GM06990 (cell line): Measurements from ENCODE around the gene SNX19.

Experiments
- DNase-seq: peaks from one replicate; pipeline ENCODE4 v3.0.0-alpha.2; 2011; ENCODE audit not compliant: insufficient read length; ENCODE audit errors: extremely low read depth
- H3K27me3 ChIP-seq: replicated peaks from 2 replicates; pipeline ENCODE4 v1.6.0; 2011; ENCODE audit warnings: low read length; ENCODE audit not compliant: control insufficient read depth, insufficient read depth
- H3K36me3 ChIP-seq: 2 replicates; pipeline ENCODE4 v1.5.1; 2011; ENCODE audit warnings: low read length; ENCODE audit not compliant: control insufficient read depth, insufficient read depth
- H3K4me3 ChIP-seq: replicated peaks from 2 replicates; pipeline ENCODE4 v1.5.1; 2011; ENCODE audit warnings: low read depth, mild to moderate bottlenecking, control low read depth, low read length
- TF ChIP-seq, protein P1 (sequence below): IDR thresholded peaks from 2 replicates; pipeline ENCODE4 v1.5.1; 2011; ENCODE audit warnings: low read length, control low read depth, mild to moderate bottlenecking, inconsistent platforms; ENCODE audit not compliant: insufficient read depth, poor library complexity, severe bottlenecking

Gene SNX19

GRCh38 chr11:130905512-130905911 is 10.8 kb downstream of the SNX19 start:
- H3K36me3 ChIP-seq, result peaks cover 34% of the 10 kb centered on the region
- H3K27me3 ChIP-seq, result no peaks in the 10 kb centered on the region
- DNase-seq, result no peak
- H3K4me3 ChIP-seq, result no peak overlapping the region
- TF ChIP-seq, protein P1, sequence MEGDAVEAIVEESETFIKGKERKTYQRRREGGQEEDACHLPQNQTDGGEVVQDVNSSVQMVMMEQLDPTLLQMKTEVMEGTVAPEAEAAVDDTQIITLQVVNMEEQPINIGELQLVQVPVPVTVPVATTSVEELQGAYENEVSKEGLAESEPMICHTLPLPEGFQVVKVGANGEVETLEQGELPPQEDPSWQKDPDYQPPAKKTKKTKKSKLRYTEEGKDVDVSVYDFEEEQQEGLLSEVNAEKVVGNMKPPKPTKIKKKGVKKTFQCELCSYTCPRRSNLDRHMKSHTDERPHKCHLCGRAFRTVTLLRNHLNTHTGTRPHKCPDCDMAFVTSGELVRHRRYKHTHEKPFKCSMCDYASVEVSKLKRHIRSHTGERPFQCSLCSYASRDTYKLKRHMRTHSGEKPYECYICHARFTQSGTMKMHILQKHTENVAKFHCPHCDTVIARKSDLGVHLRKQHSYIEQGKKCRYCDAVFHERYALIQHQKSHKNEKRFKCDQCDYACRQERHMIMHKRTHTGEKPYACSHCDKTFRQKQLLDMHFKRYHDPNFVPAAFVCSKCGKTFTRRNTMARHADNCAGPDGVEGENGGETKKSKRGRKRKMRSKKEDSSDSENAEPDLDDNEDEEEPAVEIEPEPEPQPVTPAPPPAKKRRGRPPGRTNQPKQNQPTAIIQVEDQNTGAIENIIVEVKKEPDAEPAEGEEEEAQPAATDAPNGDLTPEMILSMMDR, result no peak

DNA sequence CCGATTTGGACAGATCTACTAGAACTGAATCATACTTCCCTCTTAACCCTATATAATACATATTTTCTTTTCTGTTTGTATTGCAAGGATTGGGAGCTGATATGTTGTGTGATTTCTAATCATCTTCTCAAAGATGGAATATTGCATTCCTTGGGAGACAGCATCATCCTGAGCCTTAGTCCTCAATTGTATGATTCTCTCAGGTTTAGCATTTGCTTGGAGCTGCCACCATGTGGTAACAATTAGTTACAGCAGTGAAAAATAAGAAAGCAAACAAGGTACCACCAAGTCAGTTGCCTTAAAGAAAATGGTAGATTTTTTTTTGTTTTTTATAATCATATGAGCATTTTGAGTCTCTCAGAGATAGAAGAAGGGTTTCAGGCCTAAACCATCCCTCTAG is 11.9 kb downstream of the SNX19 start:
- no peak overlapping the region for H3K4me3 ChIP-seq
- H3K27me3 ChIP-seq, result no peaks in the 10 kb centered on the region
- TF ChIP-seq, protein P1, result peak; percentile 48
- H3K36me3 ChIP-seq, result peaks cover 36% of the 10 kb centered on the region
- DNase-seq, result no peak

DNA sequence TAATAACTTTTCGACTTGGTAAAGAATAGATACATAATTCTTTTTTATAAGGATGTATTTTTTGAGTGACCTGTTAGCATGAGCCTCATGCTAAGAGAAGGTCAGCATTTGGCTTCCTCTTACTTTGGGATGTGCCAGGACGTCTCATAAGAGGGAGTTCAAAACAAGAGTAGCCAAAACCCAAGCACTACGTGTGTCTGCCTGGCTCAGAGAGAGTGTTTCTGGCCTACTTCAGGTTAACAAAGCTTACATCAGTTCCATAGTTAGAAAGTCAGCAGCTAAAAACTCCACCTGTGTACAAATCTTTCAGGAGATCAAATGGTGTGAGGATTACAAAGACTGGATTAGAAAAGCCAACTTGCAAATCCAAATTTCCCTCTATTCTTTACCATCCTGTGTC is 13.9 kb downstream of the SNX19 start:
- TF ChIP-seq, protein P1, result no peak
- DNase-seq, result no peak
- Histone ChIP-seq H3K36me3 (peaks cover 39% of the 10 kb centered on the region), H3K27me3 (no peaks in the 10 kb centered on the region), H3K4me3 (no peak overlapping the region)

GRCh38 chr11:130899106-130899505 is 17.2 kb downstream of the SNX19 start:
- DNase-seq, result no peak
- Histone ChIP-seq H3K4me3 (no peak overlapping the region), H3K27me3 (no peaks in the 10 kb centered on the region), H3K36me3 (peaks cover 38% of the 10 kb centered on the region)
- TF ChIP-seq, protein P1, result no peak

DNA sequence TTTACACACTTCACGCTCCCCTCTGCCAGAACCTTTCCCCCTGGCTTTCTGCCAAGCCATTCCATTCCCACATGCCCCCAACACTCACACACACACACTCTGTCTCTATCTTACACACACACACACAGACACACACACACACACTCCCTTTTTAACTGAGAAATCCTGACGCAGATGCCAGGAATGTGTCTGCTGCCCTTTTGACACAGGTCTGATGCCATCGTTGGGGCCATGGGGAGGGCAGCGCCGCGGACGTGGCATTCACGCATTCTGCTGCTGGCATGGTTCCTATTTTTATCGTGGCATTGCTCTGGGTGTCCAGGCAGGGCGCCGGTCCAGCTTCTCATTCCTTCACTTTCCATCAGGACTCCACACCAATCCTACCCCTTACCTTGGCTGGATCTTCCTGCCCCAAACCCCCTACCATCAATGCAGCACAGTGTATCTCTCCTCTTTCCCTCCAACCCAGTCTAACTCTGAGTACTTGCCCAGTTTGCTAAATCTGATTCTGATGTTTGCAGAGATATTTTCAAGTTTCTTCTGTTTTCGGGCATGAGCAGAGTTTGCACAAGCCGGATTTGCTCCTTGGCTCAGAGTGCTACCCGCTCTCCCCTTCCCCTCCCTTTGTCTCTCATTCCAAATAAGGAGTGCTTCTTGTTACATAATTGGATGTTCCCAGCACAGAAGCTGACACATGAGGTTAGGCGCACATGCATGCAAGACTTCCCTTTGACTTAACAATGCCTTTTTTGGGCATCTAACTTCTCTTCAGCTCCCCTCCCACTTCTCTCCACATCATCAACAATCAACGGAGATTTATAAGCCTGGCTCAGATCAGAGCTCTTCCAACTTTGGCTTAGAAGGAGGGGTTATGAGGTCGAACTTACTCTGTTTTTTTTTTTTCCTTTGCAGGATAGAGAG is 18.8 kb downstream of the SNX19 start:
- Histone ChIP-seq H3K4me3 (no peak overlapping the region), H3K36me3 (peaks cover 37% of the 10 kb centered on the region), H3K27me3 (no peaks in the 10 kb centered on the region)
- TF ChIP-seq, protein P1, result no peak
- no peak for DNase-seq
